HG03095 (cell line): ENCODE data around the gene NBAS.

ENCODE experiments used
- ATAC-seq: cut with Tn5 transposase; IDR thresholded peaks from one replicate; pipeline ENCODE4 v1.9.1; 2021; ENCODE audit warnings: moderate library complexity; ENCODE audit not compliant: unreplicated experiment

NBAS gene

DNA sequence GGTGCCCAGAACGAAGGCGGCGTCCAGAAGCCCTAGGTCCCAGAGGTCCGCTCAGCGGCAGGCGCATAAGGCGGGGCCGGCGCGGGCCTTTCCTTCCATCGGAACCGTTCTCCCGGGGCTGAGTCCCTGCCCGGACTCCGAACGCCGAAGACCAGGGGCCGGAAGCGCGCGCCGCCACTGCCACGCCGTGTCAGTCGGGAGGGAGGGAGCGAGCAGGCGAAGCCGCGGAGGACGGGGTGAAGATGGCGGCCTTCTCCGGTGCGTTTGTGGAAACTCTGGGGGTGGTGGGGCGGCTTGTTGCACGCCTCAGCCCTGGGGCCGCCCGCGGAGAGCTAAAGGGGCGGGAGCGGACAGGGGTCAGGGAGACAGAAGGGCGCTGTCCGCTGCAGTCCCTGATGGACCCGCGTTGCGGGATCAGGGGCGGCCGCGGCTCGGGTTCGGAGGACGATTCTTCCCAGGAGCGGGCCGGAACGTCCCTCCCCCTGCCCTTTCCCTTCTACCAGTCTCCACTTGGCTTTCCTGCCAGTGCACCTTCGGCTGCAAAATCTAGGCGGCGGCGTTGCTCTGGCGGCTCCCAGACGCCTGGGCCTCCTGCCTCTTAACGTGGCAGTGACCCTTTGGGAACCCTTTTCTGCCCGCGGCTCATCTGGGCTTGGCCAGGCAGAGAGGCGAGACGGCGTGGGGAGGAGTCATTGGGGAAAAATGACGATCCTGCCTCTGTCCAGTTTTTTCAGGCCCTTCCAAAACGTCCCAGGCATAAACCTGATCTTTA, 30.7 kb upstream of the NBAS start, which contains the start of gene DDX1:
Gene DDX1 (plus strand): TSS at position 177 of the 772 bp plus-strand sequence. CDS start 66 bp downstream, at position 243.
- ATAC-seq = peak; percentile 95

DNA sequence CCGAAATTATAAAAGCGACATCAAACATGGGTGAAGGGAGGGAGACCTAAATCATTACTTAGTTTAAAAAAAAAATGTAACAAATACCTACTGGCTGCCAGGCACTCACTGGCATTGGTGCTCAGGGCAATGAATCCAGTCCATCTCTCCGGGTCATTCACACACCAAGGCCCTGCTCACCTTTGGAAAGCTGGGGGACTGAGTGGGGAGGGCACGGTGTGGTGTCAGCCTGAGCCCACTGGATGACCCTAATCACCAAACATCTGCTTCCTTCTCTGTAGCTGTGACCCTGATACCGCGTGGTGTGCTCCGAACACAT, 30.2 kb upstream of the NBAS start:
- ATAC-seq = no peak

- ATAC-seq = no peak
These were observed 27.3 kb upstream of the NBAS start for GRCh38 chr2:15588329-15588919.

DNA sequence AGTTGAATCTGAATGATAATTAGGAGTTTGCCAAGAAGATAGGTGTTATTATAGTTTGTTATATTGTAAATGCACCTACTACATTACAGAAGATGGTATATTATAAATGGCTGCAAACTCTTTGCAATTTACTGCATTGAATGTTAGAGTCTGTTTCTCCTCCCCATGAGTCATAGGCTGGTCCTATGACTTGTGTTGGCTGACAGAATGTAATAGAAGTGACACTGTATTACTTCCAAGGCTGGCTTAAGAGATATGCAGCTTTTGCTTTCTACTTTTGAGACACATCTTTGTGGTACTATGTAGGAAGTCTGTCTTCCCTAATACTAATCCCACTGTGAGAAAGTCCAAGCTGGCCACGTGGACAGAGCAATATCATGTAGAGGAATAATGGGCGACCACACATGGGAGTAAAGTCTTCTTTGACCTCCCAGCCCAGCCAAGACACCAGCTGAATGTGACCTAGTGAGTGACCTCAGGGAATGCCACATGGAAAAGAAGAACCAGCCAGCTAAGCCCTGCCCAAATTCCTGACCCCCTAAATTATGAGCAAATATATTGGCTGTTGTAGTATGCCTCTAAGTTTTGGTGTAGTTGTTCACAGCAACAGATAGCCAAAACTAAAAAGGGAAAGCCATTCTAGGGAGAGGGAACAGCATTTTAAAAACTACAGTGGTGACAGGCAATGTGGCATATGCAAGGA, 23.8 kb upstream of the NBAS start:
- no peak for ATAC-seq

GRCh38 chr2:15584316-15584715, 23.2 kb upstream of the NBAS start:
- no peak for ATAC-seq

GRCh38 chr2:15583826-15584225, 22.7 kb upstream of the NBAS start:
- no peak for ATAC-seq

DNA sequence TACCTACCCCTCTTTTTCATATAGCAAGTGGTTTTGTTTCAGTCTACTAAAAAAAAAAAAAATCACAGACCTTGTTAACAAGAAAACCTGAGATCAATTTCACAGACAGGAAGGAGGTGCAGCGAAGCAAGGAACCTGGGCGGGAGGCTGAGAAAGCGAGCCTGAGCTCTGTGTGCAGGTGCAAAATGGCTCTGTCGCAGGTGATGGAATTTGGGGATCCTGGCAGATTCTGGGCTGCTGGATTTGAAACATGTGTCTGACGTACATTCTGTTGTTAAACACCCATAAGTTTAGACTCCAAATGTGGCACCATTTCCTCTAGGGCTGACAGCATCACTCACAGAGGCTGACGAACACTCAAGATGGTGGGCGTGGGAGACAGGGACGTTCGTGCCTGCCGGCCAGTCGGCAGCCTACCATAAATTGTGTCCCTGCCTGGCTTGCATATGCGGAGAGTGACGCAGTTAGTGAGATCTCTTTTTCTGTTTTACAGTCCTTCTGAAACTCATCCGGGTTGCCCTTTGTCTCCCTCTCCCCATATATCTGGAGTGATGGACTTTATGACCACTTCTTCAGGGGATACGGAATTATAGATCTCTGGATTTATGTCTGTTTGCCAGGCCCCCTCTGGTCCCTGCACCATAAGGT, 21.7 kb upstream of the NBAS start:
- ATAC-seq = peak; percentile 61

DNA sequence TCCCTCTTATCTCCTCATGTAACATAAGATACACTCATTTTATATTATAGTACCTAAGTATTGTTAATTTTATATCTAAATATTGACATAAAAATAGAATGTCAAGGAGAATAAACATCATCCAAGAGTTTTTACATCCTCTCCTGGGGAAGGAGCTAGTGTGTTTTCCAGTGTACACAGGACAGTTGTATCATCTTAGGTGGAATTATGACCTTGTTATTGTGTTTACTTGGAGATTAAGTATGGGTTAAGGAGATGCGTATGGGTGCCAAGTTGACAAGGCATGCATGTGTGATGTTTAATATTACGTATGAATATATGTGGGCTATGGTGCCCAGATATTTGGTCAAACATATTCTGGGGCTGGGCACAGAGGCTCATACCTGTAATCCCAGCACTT, 19.3 kb upstream of the NBAS start:
- no peak for ATAC-seq

DNA sequence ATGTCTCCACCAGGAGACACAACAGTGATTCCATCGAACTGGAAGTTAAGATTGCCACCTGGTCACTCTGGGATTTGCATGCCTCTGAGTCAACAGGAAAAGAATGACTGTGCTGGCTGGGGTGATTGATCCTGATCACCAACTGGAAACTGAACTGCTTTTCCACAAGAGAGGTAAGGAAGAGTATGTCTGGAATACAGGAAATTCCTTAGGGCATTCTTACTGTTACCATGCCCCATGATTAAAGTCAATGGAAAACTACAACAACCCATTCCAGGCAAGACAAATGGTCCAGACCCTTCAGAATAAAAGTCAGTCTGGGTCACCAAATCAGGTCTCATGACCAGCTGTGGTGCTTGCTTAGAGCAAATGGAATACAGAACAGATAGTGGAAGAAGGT, 18.5 kb upstream of the NBAS start:
- ATAC-seq = no peak

DNA sequence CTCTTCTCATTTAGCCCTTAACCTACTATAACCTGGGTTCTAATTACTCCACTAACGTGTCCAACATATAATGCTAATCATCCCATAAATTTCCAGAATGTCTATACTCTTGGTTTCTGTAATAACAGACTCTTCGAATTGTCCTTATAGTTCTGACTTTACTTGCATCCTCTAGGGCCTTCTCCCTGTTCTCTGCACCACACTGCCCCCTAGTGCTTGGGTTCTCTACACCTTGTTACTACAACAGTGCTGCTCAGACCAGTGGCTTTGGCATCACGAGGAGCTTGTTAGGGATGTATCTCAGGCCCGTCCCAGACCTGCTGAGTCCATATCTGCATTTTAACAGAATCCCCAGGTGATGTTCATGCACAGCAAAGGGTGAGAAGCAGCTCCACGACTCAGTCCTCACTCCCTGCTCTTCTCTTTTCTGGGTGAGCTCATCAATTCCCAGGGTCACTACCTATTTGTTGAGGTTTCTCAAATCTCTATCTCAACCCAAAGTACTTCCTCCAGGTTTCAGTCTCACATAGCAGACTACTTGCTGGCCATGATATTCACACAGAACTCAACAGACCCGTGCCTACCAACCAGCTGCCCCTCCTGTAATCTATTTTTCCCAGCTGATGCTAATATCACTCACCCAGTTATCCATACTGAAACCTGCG, 16.1 kb upstream of the NBAS start:
- ATAC-seq = peak; percentile 91

DNA sequence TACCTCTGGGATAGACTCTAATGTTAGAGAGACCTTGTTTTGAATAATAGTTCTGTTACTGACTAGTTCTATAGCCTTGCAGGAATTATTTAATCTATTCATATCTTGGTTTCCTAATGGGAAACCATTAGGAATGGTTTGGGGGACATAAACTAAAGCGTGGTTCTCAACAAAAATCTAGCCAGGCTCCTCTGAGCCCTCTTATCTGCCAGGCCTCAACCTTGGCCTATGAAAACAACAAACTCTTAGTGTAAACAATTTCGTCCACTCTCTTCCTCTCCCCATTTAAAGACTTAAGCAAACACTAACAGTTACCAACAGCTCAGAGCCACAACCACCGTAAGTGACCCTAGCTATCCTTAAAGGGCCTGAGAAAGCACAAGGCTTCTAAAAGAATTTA, 10.6 kb upstream of the NBAS start:
- no peak for ATAC-seq

DNA sequence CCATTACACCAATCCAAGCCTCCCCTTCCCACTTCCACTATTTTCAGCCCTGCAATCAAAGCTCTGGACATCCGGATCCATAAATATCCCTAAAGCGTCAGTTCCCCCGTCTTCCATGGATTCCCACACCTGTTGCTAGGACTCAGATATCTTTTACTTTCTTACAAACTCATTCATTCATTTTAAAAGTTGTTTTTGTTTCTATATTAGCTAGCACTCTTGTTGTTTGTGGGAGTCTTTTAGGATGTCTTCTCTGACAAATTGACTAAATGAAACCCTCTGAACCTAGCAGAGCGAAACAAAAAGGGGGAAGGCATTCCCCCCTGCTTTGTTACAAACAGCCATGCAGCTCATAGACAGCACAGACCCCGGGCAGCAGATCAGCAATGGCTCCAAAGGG, 9.0 kb upstream of the NBAS start:
- no peak for ATAC-seq

- ATAC-seq = no peak
These were observed 7.7 kb upstream of the NBAS start for GRCh38 chr2:15568874-15569273.

GRCh38 chr2:15566912-15567311, 5.8 kb upstream of the NBAS start:
- ATAC-seq = no peak

DNA sequence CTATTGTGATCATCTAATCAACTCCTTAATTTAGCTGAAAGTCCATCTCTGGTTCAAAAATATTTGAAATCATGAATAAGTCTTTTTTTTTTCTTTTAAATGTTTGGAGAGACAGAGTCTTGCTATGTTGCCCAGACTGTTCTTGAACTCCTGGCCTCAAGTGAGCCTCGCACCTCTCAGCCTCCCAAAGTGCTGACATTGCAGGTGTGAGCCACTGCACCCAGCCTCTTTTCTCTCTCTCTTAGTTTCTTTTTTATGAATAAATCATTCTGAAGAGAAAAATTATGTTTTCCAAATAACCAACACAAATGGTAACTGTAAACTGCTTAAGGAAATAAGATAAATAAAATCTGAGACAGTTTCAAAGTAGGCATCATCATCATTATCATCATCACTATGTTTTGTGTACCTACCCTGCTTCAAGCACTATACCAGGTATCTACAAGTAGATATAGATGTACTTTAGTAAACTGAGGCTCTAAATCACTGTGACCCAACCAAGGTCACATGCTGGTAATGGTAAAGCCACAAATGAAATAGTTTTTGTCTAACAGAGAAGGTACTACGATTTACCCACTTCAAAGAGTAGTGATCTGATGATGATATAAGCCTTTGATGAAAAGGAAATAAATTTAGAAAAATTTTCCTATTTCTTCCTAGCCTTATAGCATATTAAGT, 5.0 kb upstream of the NBAS start:
- no peak for ATAC-seq

DNA sequence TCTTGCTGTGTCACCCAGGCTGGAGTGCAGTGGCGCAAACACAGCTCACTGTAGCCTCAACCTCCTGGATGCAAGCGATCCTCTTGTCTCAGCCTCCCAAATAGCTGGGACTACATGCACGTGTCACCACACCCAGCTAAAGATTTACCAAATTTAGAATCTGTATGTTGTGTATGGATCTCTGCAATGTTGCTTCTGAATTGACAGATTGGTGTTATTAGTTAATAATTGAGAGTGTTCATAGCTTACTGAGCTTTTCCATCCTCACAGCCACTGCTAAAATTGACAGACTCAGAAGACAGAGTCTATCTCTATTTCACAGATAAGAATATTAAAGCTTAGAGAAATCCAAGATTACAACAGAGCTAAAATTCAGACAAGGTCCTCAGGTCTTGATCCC, 4.3 kb upstream of the NBAS start:
- ATAC-seq = no peak

GRCh38 chr2:15563227-15564100, 2.3 kb upstream of the NBAS start:
- ATAC-seq = no peak

- no peak for ATAC-seq
These were observed 1.4 kb upstream of the NBAS start for GRCh38 chr2:15562354-15563031.
